GM12874 (cell line): Measurements from ENCODE around the gene SLC39A12.

Source experiments
- TF ChIP-seq, protein P1 (sequence below): IDR thresholded peaks from 2 replicates; pipeline ENCODE4 v1.5.1; 2011; ENCODE audit warnings: low read depth, mild to moderate bottlenecking, control low read depth, low read length, moderate library complexity; ENCODE audit not compliant: insufficient read depth

SLC39A12 gene

DNA sequence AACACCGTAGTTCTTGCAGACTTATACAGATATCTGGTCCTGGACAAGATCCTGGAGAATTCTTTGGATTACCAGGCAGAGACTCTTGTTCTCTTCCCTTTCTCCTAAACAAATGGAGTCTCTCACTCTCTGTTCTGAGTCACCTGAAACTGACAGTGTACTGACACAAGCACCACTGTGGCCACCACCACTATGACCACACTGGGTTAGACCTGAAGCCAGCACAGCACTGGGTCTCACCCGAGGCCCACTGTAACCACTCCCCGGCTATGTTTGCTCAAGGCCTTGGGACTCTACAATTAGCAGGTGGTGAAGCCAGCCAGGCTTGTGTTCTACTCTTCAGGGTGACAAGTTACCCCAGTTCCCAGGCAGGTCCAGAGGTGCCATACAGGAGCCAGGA, 22.8 kb downstream of the SLC39A12 start:
- TF ChIP-seq, protein P1, sequence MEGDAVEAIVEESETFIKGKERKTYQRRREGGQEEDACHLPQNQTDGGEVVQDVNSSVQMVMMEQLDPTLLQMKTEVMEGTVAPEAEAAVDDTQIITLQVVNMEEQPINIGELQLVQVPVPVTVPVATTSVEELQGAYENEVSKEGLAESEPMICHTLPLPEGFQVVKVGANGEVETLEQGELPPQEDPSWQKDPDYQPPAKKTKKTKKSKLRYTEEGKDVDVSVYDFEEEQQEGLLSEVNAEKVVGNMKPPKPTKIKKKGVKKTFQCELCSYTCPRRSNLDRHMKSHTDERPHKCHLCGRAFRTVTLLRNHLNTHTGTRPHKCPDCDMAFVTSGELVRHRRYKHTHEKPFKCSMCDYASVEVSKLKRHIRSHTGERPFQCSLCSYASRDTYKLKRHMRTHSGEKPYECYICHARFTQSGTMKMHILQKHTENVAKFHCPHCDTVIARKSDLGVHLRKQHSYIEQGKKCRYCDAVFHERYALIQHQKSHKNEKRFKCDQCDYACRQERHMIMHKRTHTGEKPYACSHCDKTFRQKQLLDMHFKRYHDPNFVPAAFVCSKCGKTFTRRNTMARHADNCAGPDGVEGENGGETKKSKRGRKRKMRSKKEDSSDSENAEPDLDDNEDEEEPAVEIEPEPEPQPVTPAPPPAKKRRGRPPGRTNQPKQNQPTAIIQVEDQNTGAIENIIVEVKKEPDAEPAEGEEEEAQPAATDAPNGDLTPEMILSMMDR, result no peak

DNA sequence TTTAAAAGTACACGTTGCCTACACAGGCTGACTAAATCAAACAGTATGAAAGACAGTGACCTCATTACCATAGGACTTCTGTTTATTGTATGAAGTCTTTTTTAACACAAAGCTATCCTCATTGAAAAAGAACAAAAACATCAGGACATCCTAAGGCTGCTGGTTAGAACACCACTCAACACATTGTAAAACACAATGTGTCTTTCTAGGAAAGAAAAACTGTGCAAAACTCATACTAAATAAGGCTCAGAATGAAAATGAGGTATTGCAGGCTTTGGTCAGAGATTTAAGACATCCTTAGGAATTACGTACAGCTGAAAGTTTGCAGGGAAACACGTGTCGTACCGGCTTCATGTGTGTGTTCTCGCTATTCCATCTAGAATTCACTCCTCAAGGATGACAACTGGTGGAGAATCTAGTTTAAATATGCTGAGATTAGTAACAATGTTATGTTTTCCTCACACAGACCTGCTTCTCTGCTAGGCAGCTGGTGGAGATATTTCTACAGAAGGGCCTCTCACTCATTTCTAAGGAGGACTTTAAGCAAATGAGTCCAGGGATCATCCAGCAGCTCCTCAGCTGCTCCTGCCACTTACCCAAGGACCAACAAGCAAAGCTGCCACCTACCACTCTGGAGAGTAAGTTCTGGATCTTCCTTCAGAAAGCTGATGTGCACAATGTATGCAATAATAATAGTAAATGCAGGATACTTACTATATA, 29.3 kb downstream of the SLC39A12 start:
- TF ChIP-seq, protein P1, result no peak

DNA sequence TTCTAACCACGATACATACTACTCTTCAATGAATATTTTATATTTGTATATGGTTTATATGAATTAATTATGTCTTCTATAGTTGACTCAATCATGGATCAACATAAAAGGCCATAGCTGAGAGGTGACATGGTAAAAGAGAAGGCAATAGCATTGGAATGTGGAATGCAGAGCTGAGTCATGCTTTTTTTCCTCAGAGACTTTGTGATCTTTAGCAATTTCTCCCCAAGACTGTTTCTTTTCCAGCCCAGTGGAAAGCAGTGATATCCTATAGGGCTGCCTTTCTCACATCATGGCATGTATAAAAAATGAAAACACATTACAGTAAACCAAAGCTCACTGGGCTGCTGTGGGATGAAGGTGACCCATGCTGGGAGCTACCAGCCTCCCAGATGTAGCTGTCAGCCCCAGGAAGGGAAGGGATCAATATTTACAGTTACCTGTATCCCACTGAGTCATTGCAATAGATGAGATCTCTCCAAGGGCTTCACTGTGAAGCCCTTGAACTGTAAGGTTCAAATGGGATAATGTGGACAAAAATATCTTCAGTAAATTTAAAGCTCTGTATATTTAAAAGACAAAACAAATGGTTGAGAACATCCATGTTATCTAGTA, 30.2 kb downstream of the SLC39A12 start:
- TF ChIP-seq, protein P1, result no peak

DNA sequence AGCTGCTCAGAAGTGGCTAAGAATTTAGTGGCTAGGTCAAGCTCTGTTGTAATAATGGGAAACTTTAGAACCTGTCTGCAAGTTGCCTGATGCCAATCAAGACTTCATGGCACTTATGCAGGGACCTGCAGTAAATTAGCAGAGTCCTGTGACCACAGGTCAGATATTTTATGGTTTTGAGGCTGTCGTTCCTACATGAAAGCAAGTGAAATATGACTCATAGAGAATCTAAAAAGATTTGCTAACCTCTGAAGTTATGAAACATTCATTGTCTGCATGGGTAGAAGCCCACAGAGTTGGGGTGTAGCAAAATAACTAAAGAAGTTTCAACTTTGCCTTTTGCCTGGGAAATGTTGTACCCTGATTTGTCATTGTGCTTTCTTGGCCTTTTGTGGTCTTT, 32.3 kb downstream of the SLC39A12 start:
- TF ChIP-seq, protein P1, result no peak

DNA sequence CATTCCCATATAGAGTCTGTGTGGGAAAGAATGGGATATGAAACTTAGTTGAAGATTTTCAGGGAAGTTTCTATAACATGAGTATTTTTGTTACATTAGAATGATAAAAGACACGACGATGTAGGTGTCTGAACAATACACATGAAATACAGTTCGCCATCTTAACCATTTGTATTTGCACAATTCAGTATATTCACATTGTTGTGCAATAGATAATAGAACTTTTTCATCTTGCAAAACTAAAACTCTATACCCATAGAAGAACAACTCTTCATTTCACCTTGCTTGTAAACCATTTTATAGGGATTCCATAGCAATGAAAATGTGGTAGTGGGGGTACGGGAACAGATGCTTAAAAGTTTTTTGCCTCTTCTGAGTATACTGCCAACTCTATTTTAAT, 32.8 kb downstream of the SLC39A12 start:
- TF ChIP-seq, protein P1, result no peak

DNA sequence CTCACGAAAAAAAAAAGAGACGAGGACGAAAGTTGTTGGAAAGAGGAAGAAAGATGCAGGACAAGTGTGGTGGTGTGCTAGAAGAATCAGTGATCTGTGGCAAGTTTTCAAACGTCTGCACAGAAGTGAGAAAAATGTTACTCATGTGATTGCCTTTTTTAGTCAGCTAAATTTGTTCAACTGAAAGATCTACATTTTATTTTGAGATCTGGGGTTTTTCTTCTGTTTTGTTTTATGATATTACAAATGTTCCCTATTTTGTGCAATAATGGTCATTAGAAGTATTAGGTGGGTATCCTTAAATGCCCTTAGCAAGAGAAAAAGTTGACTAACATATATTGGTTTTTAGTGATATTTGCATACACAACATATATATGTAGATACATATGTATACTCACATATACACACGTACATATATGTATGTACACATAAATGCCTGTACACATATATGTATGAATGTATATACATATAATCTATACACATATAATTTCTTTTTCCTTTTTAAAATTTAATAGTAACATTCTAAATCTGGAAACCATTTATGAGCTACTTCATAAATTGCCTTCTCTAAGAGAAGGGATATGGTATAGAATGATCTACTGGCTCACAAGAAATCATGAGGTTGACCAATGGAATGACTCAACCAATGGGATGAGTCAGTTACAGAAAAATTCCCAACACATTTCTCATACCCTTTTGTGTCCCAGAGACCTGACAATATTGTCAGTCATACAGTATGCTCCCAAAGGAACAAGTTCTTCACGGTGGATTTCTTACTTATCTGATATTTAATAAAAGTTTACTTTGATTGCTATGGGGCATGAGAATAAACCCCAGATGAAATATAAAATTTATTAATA, 38.4 kb downstream of the SLC39A12 start:
- TF ChIP-seq, protein P1, result no peak

DNA sequence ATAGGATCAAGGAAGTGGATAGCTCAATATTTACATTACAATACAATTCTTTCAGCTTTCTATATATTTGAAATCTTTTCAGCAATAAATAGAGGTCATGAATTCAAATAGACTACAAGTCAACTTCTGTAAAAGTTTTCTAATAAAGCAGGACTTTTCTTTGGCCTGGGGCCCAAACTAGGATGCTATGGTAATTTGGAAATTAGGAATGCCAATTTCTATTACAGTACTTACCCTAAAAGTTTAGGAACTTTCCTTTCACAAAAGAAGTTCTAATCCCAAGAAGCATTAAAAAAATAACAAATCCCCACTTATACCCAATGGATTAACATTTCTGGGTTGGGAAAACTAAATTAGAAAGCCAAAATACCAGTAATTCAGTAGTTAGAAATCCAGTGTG, 40.5 kb downstream of the SLC39A12 start:
- TF ChIP-seq, protein P1, result no peak
